AML-193 (cell line): ENCODE results near the gene CTNNBL1.
"Not testable (repeated sequence)": the region's sequence is repeated elsewhere in the genome, so short reads cannot be mapped to it uniquely, and the experiment has no call there.

Experiments used
- DNase-seq, 2 experiments: peaks; one replicate each; lab custom pipeline; 2025; lab: John Stamatoyannopoulos, UW

Gene CTNNBL1

GRCh38 chr20:37679751-37680150, 14.1 kb upstream of the CTNNBL1 start:
- not testable (repeated sequence) for DNase-seq

GRCh38 chr20:37680420-37680819, 13.4 kb upstream of the CTNNBL1 start:
- DNase-seq, result no peak

GRCh38 chr20:37681384-37682112, 12.3 kb upstream of the CTNNBL1 start:
- no peak for DNase-seq

GRCh38 chr20:37683146-37683545, 10.7 kb upstream of the CTNNBL1 start:
- DNase-seq, result not testable (repeated sequence)

- DNase-seq, result no peak
Observed at GRCh38 chr20:37686762-37687477, 6.9 kb upstream of the CTNNBL1 start.

- DNase-seq, result no peak
Observed at GRCh38 chr20:37687478-37687805, 6.4 kb upstream of the CTNNBL1 start.

GRCh38 chr20:37688093-37688492, 5.7 kb upstream of the CTNNBL1 start:
- DNase-seq, result no peak

GRCh38 chr20:37690626-37691369, 3.0 kb upstream of the CTNNBL1 start:
- DNase-seq, result no peak

GRCh38 chr20:37692459-37693166, 1.2 kb upstream of the CTNNBL1 start:
- no peak for DNase-seq

- no peak for DNase-seq
Observed at GRCh38 chr20:37693242-37693634, 592 bp upstream of the CTNNBL1 start.

GRCh38 chr20:37695684-37696342, 2.0 kb downstream of the CTNNBL1 start:
- no peak for DNase-seq

GRCh38 chr20:37697314-37697713, 3.5 kb downstream of the CTNNBL1 start:
- DNase-seq, result peak; percentile 49 to 64

- no peak for DNase-seq
Observed at GRCh38 chr20:37699202-37699601, 5.4 kb downstream of the CTNNBL1 start.

- DNase-seq, result no peak
Observed at GRCh38 chr20:37700301-37700700, 6.5 kb downstream of the CTNNBL1 start.

GRCh38 chr20:37701676-37702075, 7.8 kb downstream of the CTNNBL1 start:
- peak in 1 of 2 experiments; percentile 15 for DNase-seq

GRCh38 chr20:37702403-37703034, 8.7 kb downstream of the CTNNBL1 start:
- no peak for DNase-seq

GRCh38 chr20:37703035-37703845, 9.4 kb downstream of the CTNNBL1 start:
- DNase-seq, result no peak

GRCh38 chr20:37704955-37705354, 11.1 kb downstream of the CTNNBL1 start:
- no peak for DNase-seq

- no peak for DNase-seq
Observed at GRCh38 chr20:37706298-37706697, 12.5 kb downstream of the CTNNBL1 start.

- no peak for DNase-seq
Observed at GRCh38 chr20:37711001-37711400, 17.2 kb downstream of the CTNNBL1 start.
